ENCODE measurements around the gene TNC.

The TNC gene

GRCh38 chr9:115046199-115046598 lies 71.8 kb downstream of the TNC start:
- no peak for DNase-seq (ENCODE audit: low spot score)

GRCh38 chr9:115043632-115044031 lies 74.3 kb downstream of the TNC start:
- DNase-seq (ENCODE audit: low spot score), result no peak

GRCh38 chr9:115042781-115043509 lies 75.0 kb downstream of the TNC start:
- no peak for DNase-seq (ENCODE audit: low spot score)

GRCh38 chr9:115039516-115040120 lies 78.3 kb downstream of the TNC start:
- no peak for DNase-seq (ENCODE audit: low spot score)

- no peak for DNase-seq (ENCODE audit: low spot score)
Observed at GRCh38 chr9:115038178-115038577, 79.8 kb downstream of the TNC start.

GRCh38 chr9:115036691-115037090 lies 81.3 kb downstream of the TNC start:
- DNase-seq (ENCODE audit: low spot score), result no peak

GRCh38 chr9:115035841-115036612 lies 81.9 kb downstream of the TNC start:
- no peak for DNase-seq (ENCODE audit: low spot score)

- no peak for DNase-seq (ENCODE audit: low spot score)
Observed at GRCh38 chr9:115034801-115035200, 83.2 kb downstream of the TNC start.

GRCh38 chr9:115033800-115034199 lies 84.2 kb downstream of the TNC start:
- DNase-seq (ENCODE audit: low spot score), result no peak

GRCh38 chr9:115032296-115032695 lies 85.7 kb downstream of the TNC start:
- DNase-seq (ENCODE audit: low spot score), result no peak

GRCh38 chr9:115030006-115030405 lies 88.0 kb downstream of the TNC start:
- DNase-seq (ENCODE audit: low spot score), result no peak

- DNase-seq (ENCODE audit: low spot score), result no peak
Observed at GRCh38 chr9:115025721-115026120, 92.2 kb downstream of the TNC start.

- no peak for DNase-seq (ENCODE audit: low spot score)
Observed at GRCh38 chr9:115024925-115025535, 92.9 kb downstream of the TNC start.

GRCh38 chr9:115022760-115023434 lies 95.1 kb downstream of the TNC start:
- DNase-seq (ENCODE audit: low spot score), result no peak

- DNase-seq (ENCODE audit: low spot score), result no peak
Observed at GRCh38 chr9:115018547-115019435, 99.2 kb downstream of the TNC start.

- no peak for DNase-seq (ENCODE audit: low spot score)
Observed at GRCh38 chr9:115016344-115016743, 101.6 kb downstream of the TNC start.

GRCh38 chr9:115015018-115015635 lies 102.8 kb downstream of the TNC start:
- DNase-seq (ENCODE audit: low spot score), result peak; percentile 14

- no peak for DNase-seq (ENCODE audit: low spot score)
Observed at GRCh38 chr9:115014438-115014837, 103.5 kb downstream of the TNC start.

- peak; percentile 53 for DNase-seq (ENCODE audit: low spot score)
Observed at GRCh38 chr9:115013998-115014397, 104.0 kb downstream of the TNC start.

- DNase-seq (ENCODE audit: low spot score), result no peak
Observed at GRCh38 chr9:115012486-115012885, 105.5 kb downstream of the TNC start.

GRCh38 chr9:115010874-115011273 lies 107.1 kb downstream of the TNC start:
- no peak for DNase-seq (ENCODE audit: low spot score)
